AG09319 (cell line): ENCODE data around the gene BRPF3.

Source experiments
- DNase-seq: peaks from one replicate; pipeline ENCODE4 v3.0.0-alpha.2; 2010; ENCODE audit warnings: low read depth; ENCODE audit errors: extremely low read depth
- CTCF ChIP-seq: IDR thresholded peaks from 2 replicates; pipeline ENCODE4 v1.5.1; 2011; ENCODE audit warnings: low read depth, mild to moderate bottlenecking, inconsistent platforms, low read length, moderate library complexity

The BRPF3 gene

GRCh38 chr6:36232172-36232571 is 35.6 kb downstream of the BRPF3 start:
- DNase-seq, result no peak
- TF ChIP-seq CTCF, result no peak

- DNase-seq, result no peak
- TF ChIP-seq CTCF, result no peak
Observed at GRCh38 chr6:36235309-36235708, 38.8 kb downstream of the BRPF3 start.

GRCh38 chr6:36235862-36236261 is 39.3 kb downstream of the BRPF3 start:
- no peak for TF ChIP-seq CTCF
- no peak for DNase-seq

GRCh38 chr6:36239774-36240173 is 43.2 kb downstream of the BRPF3 start:
- TF ChIP-seq CTCF, result no peak
- no peak for DNase-seq

- TF ChIP-seq CTCF, result no peak
- no peak for DNase-seq
Observed at GRCh38 chr6:36241728-36242127, 45.2 kb downstream of the BRPF3 start.

- no peak for TF ChIP-seq CTCF
- no peak for DNase-seq
Observed at GRCh38 chr6:36242161-36242560, 45.6 kb downstream of the BRPF3 start.

- TF ChIP-seq CTCF, result no peak
- no peak for DNase-seq
Observed at GRCh38 chr6:36242626-36243025, 46.1 kb downstream of the BRPF3 start.
